Natural killer cell (primary cell): Measurements from ENCODE around the gene SV2C. TPM values are rescaled to one million over a fixed set of nuclear protein-coding genes. Genes with fewer than 3 reads are reported as not detected.

Experiments
- ATAC-seq, 3 donors: fragments of 150-1000 bp in 2 of 3; fragments of 200-7000 bp in 1 of 3; cut with Tn5 transposase; 1 replicate in 1 of 3; 2 replicates in 2 of 3; pipeline ENCODE4 v1.10.0; 2021; ENCODE audit warnings: mild to moderate bottlenecking in 2 of 3, moderate library complexity in 2 of 3
- DNase-seq, 2 donors: peaks; one replicate each; pipeline versions ENCODE4 v3.0.0 to v3.0.0-alpha.2; 2013 to 2021; ENCODE audit warnings: mixed read lengths in 1 of 2
- H3K27ac ChIP-seq: one replicate; pipeline ENCODE4 v1.5.1; 2013; ENCODE audit warnings: mild to moderate bottlenecking, low read length
- H3K27me3 ChIP-seq: one replicate; pipeline ENCODE4 v1.6.1; 2013; ENCODE audit warnings: low read length; ENCODE audit not compliant: control insufficient read depth, insufficient read depth
- H3K36me3 ChIP-seq: one replicate; pipeline ENCODE4 v1.6.1; 2013; ENCODE audit warnings: low read length; ENCODE audit not compliant: control insufficient read depth, insufficient read depth
- H3K4me1 ChIP-seq: one replicate; pipeline ENCODE4 v1.6.1; 2013; ENCODE audit warnings: low read length; ENCODE audit not compliant: control insufficient read depth, insufficient read depth
- H3K4me3 ChIP-seq: one replicate; pipeline ENCODE4 v1.5.1; 2013; ENCODE audit warnings: low read length
- H3K9me3 ChIP-seq: one replicate; pipeline ENCODE4 v1.6.1; 2013; ENCODE audit warnings: low read length; ENCODE audit not compliant: control insufficient read depth, insufficient read depth
- H3K27ac Mint-ChIP-seq, 2 donors: one replicate each; pipeline ENCODE4 v1.8.0; 2022; ENCODE audit warnings: mild to moderate bottlenecking in 2 of 2, mixed read lengths in 2 of 2, moderate library complexity in 1 of 2
- H3K27me3 Mint-ChIP-seq, 2 donors: one replicate each; pipeline ENCODE4 v1.8.0; 2022; ENCODE audit warnings: low read depth in 2 of 2, mixed read lengths in 2 of 2
- H3K36me3 Mint-ChIP-seq: one replicate; pipeline ENCODE4 v1.8.0; 2022; ENCODE audit warnings: mixed read lengths
- H3K4me1 Mint-ChIP-seq, 2 donors: one replicate each; pipeline ENCODE4 v1.8.0; 2022; ENCODE audit warnings: mixed read lengths in 2 of 2
- H3K4me3 Mint-ChIP-seq: one replicate; pipeline ENCODE4 v1.8.0; 2022; ENCODE audit warnings: mild to moderate bottlenecking, moderate library complexity, mixed read lengths
- H3K9me3 Mint-ChIP-seq, 2 donors: one replicate each; pipeline ENCODE4 v1.8.0; 2022; ENCODE audit warnings: mixed read lengths in 2 of 2
- CTCF ChIP-seq: fragments of 200-600 bp; IDR thresholded peaks from one replicate; pipeline ENCODE4 v1.8.0; 2022; ENCODE audit warnings: antibody characterized with exemption
- WGBS: methylation state at CpG from one replicate; pipeline ENCODE4 v1.1.7; 2013; ENCODE audit warnings: missing lambda C conversion rate; ENCODE audit not compliant: insufficient coverage; 5-methylcytosine and 5-hydroxymethylcytosine counted together
- intact Hi-C: fragments of 100-400 bp; cut with micrococcal nuclease; formaldehyde crosslinking; loops from one replicate; pipeline ENCODE4 v1.14.2; 2022
- total RNA-seq, 4 donors: library from RNA; stranded (reverse); fragments of 120-200 nt in 1 of 4; gene quantifications; one replicate each; pipeline versions ENCODE4 v1.2.3 to v1.2.4, GENCODE V29; 2013 to 2022

The SV2C gene
- total RNA-seq, 3 donors from 2014 or later (not counting 1 experiment from before 2014, with no cell fraction given), result not detected

DNA sequence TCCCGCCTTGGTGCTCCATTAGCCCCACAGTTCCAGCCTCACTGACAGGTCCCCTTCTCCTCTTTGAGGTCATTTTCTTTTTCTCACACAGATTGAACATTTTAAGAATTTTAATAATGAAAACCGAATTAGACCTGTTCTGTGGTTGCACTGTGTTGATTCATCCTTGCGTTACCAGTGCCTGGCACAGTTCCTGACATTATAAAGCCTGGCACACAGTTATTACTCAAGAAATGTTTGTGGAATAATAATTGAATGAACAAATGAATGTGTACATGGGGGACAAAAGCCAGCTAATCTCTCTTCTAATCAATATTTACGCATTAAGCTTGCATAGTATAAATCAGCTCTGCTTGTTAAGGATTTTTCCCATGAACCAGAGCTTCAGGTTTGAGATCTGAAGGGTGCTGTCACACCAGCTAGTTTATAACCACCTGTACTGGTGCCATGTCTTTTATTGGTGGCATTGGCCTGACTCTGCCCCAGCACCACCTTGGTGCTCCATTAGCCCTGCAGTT lies 80.0 kb downstream of the SV2C start:
- TF ChIP-seq CTCF, result no peak
- Histone ChIP-seq H3K4me1 (no peaks in the 10 kb centered on the region), H3K4me3 (no peak overlapping the region), H3K9me3 (no peaks in the 10 kb centered on the region), H3K27me3 (no peaks in the 10 kb centered on the region), H3K27ac (no peak overlapping the region), H3K36me3 (no peaks in the 10 kb centered on the region)
- DNase-seq (no peak), ATAC-seq (no peak)
- no peak overlapping the region for H3K27ac Mint-ChIP-seq
- 98% methylated on average over 4 of the region's 4 CpGs for WGBS
- H3K36me3 Mint-ChIP-seq, result no peaks in the 10 kb centered on the region
- H3K27me3 Mint-ChIP-seq, result peaks cover 6 to 11% of the 10 kb centered on the region in 2 donors
- peaks cover 0 to 3% of the 10 kb centered on the region in 2 donors for H3K9me3 Mint-ChIP-seq
- H3K4me1 Mint-ChIP-seq, result no peaks in the 10 kb centered on the region
- no peak overlapping the region for H3K4me3 Mint-ChIP-seq
- intact Hi-C loops, result no loop called here

DNA sequence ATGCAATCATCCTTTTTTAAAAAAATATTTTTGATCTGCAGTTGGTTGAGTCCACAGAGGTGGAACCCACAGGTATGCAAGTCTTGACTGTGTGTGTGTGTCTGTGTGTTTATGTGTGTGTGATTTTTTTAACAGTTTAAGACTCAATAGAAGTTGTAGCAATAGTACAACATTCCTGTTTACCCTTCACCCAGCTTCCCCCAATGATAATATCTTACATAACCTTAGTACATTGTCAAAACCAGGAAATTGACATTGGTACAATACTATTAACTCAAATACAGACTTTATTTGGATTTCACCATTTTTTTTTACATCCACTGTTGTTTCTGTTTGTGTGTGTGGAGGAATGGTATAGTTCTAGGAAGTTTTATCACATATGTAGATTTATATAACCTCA lies 81.8 kb downstream of the SV2C start:
- no peaks in the 10 kb centered on the region for H3K36me3 Mint-ChIP-seq
- Histone ChIP-seq H3K27ac (no peak overlapping the region), H3K36me3 (no peaks in the 10 kb centered on the region)

DNA sequence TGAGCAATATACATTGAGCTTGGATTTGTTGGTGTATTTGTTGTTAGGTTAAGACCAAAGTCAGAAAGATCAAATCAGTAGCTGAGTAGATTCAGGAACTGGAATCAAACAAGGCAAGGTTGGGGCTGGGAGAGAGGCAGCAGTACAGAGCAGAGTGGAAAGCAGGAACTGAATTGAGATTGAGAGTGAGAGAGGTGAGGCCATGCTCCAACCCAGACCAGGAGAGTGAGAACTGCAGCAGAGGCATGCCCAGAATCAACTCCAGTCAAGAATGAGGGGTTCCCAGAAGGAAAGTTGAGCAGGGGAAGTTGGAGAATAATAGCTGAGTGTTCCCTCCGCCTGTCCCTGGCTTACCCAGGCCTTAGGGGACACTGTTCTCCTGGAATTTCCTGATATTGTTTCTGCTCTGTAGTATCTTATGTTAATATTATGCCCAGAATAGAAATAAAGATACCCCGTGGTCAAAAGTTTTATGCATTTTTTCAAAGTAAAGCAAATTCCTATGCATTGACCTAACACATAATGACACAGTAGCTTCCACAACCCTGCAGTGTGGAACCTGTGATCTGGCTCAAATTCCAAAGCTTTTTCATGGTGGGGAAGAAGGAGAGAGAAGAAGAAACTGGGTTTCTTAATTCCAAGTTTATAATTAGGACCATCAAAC lies 82.7 kb downstream of the SV2C start:
- H3K4me3 ChIP-seq, result no peak overlapping the region
- H3K27ac ChIP-seq, result no peak overlapping the region
- H3K36me3 Mint-ChIP-seq, result no peaks in the 10 kb centered on the region
- H3K36me3 ChIP-seq, result no peaks in the 10 kb centered on the region
- no peak for DNase-seq
- peaks cover 11 to 12% of the 10 kb centered on the region in 2 donors for H3K27me3 Mint-ChIP-seq
- no peaks in the 10 kb centered on the region for H3K4me1 ChIP-seq
- H3K4me1 Mint-ChIP-seq, result no peaks in the 10 kb centered on the region
- TF ChIP-seq CTCF, result no peak
- H3K27ac Mint-ChIP-seq, result no peak overlapping the region
- peaks cover 0 to 3% of the 10 kb centered on the region in 2 donors for H3K9me3 Mint-ChIP-seq
- no peak overlapping the region for H3K4me3 Mint-ChIP-seq
- WGBS, result 100% methylated on average over 1 of the region's 2 CpGs
- intact Hi-C loops, result no loop called here
- H3K9me3 ChIP-seq, result no peaks in the 10 kb centered on the region
- ATAC-seq, result no peak
- no peaks in the 10 kb centered on the region for H3K27me3 ChIP-seq

More for the DNA sequence above, 81.8 kb downstream of the SV2C start:
- Mint-ChIP-seq H3K9me3 (peaks cover 0 to 3% of the 10 kb centered on the region in 2 donors), H3K4me3 (no peak overlapping the region), H3K4me1 (no peaks in the 10 kb centered on the region), H3K27ac (no peak overlapping the region), H3K27me3 (peaks cover 11 to 12% of the 10 kb centered on the region in 2 donors)
- Histone ChIP-seq H3K4me1 (no peaks in the 10 kb centered on the region), H3K27me3 (no peaks in the 10 kb centered on the region), H3K4me3 (no peak overlapping the region), H3K9me3 (no peaks in the 10 kb centered on the region)
- DNase-seq (no peak), ATAC-seq (no peak)
- intact Hi-C loops, result no loop called here
- no peak for TF ChIP-seq CTCF
